SK-N-MC (cell line): ENCODE results near the gene SPTLC2.

ENCODE experiments used
- DNase-seq: peaks from one replicate; pipeline ENCODE4 v3.0.0-alpha.2; 2011; ENCODE audit warnings: low read depth, low spot score
- H3K27ac ChIP-seq: fragments of 200-600 bp; sonication (generic); 2 replicates; pipeline ENCODE4 v1.5.1; 2016; ENCODE audit warnings: mixed run types
- H3K36me3 ChIP-seq: fragments of 200-600 bp; sonication (generic); 2 replicates; pipeline ENCODE4 v1.6.1; 2017; ENCODE audit warnings: antibody characterized with exemption, low read length, mixed read lengths; ENCODE audit not compliant: insufficient read depth
- H3K4me3 ChIP-seq: fragments of 200-600 bp; sonication (generic); 2 replicates; pipeline ENCODE4 v1.5.1; 2016
- H3K9ac ChIP-seq: fragments of 200-600 bp; sonication (generic); 2 replicates; pipeline ENCODE4 v1.8.0; 2017; ENCODE audit warnings: mixed run types, mixed read lengths; ENCODE audit not compliant: insufficient read length
- H3K9me3 ChIP-seq: fragments of 200-600 bp; sonication (generic); 2 replicates; pipeline ENCODE4 v1.6.1; 2017; ENCODE audit warnings: low read depth, mild to moderate bottlenecking, antibody characterized with exemption, low read length, moderate library complexity, mixed read lengths
- EZH2 ChIP-seq: fragments of 200-600 bp; sonication (generic); IDR thresholded peaks from one replicate; pipeline ENCODE4 v1.6.1; 2017; ENCODE audit warnings: antibody characterized with exemption
- FOXP2 ChIP-seq: optimal IDR thresholded peaks from 2 replicates; pipeline ENCODE3; 2011; ENCODE audit warnings: mild to moderate bottlenecking, moderate library complexity; ENCODE audit not compliant: insufficient read depth; ENCODE audit errors: extremely low read length, control extremely low read depth
- POLR2AphosphoS5 ChIP-seq: IDR thresholded peaks from 2 replicates; pipeline ENCODE4 v1.6.1; 2012; ENCODE audit warnings: mild to moderate bottlenecking, low read depth, low read length, borderline replicate concordance

Gene SPTLC2

GRCh38 chr14:77584809-77585208, 31.6 kb downstream of the SPTLC2 start:
- no peak for DNase-seq
- TF ChIP-seq FOXP2, result no peak
- no peak for TF ChIP-seq EZH2
- TF ChIP-seq POLR2AphosphoS5, result no peak
- no peak overlapping the region for H3K9ac ChIP-seq
- no peak overlapping the region for H3K4me3 ChIP-seq
- no peak overlapping the region for H3K27ac ChIP-seq
- no peaks in the 10 kb centered on the region for H3K36me3 ChIP-seq
- no peaks in the 10 kb centered on the region for H3K9me3 ChIP-seq

GRCh38 chr14:77583657-77584056, 32.8 kb downstream of the SPTLC2 start:
- TF ChIP-seq FOXP2 (no peak), EZH2 (no peak), POLR2AphosphoS5 (no peak)
- no peak for DNase-seq
- no peak overlapping the region for H3K27ac ChIP-seq
- no peak overlapping the region for H3K9ac ChIP-seq
- H3K9me3 ChIP-seq, result no peaks in the 10 kb centered on the region
- no peak overlapping the region for H3K4me3 ChIP-seq
- H3K36me3 ChIP-seq, result no peaks in the 10 kb centered on the region

- H3K27ac ChIP-seq, result no peak overlapping the region
- H3K9ac ChIP-seq, result no peak overlapping the region
- TF ChIP-seq FOXP2 (no peak), EZH2 (no peak), POLR2AphosphoS5 (no peak)
- no peak overlapping the region for H3K4me3 ChIP-seq
- no peak for DNase-seq
- H3K36me3 ChIP-seq, result no peaks in the 10 kb centered on the region
- H3K9me3 ChIP-seq, result no peaks in the 10 kb centered on the region
These were observed 33.9 kb downstream of the SPTLC2 start for GRCh38 chr14:77582511-77582910.

- no peaks in the 10 kb centered on the region for H3K9me3 ChIP-seq
- H3K9ac ChIP-seq, result no peak overlapping the region
- peak overlapping the region; percentile 60 for H3K4me3 ChIP-seq
- DNase-seq, result peak; percentile 91
- no peak; the same call in 1 of the 2 replicates for TF ChIP-seq POLR2AphosphoS5
- TF ChIP-seq FOXP2, result peak; percentile 23
- H3K36me3 ChIP-seq, result no peaks in the 10 kb centered on the region
- H3K27ac ChIP-seq, result peak overlapping the region; percentile 58; the same call in 1 of the 2 replicates
These were observed 35.4 kb downstream of the SPTLC2 start for GRCh38 chr14:77580964-77581505.

GRCh38 chr14:77580477-77580876, 36.0 kb downstream of the SPTLC2 start:
- peak overlapping the region; percentile 60 for H3K4me3 ChIP-seq
- peak overlapping the region; percentile 58; the same call in 1 of the 2 replicates for H3K27ac ChIP-seq
- H3K9me3 ChIP-seq, result no peaks in the 10 kb centered on the region
- no peaks in the 10 kb centered on the region for H3K36me3 ChIP-seq
- H3K9ac ChIP-seq, result no peak overlapping the region
- no peak for DNase-seq
- no peak for TF ChIP-seq EZH2
- no peak for TF ChIP-seq FOXP2
- TF ChIP-seq POLR2AphosphoS5, result no peak

- Histone ChIP-seq H3K27ac (no peak overlapping the region), H3K9ac (no peak overlapping the region), H3K4me3 (no peak overlapping the region), H3K36me3 (no peaks in the 10 kb centered on the region), H3K9me3 (no peaks in the 10 kb centered on the region)
- no peak for DNase-seq
- no peak for TF ChIP-seq FOXP2
- TF ChIP-seq EZH2, result no peak
- TF ChIP-seq POLR2AphosphoS5, result no peak
These were observed 36.7 kb downstream of the SPTLC2 start for GRCh38 chr14:77579780-77580179.

- H3K9ac ChIP-seq, result no peak overlapping the region
- no peak for DNase-seq
- H3K27ac ChIP-seq, result no peak overlapping the region
- TF ChIP-seq FOXP2 (no peak), EZH2 (no peak), POLR2AphosphoS5 (no peak)
- H3K4me3 ChIP-seq, result no peak overlapping the region
- 0 out of 2 replicates have a peak, but pooled peaks cover under 1% of the 10 kb centered on the region for H3K36me3 ChIP-seq
- H3K9me3 ChIP-seq, result no peaks in the 10 kb centered on the region
These were observed 37.4 kb downstream of the SPTLC2 start for GRCh38 chr14:77579065-77579464.

- Histone ChIP-seq H3K36me3 (0 out of 2 replicates have a peak, but pooled peaks cover 2% of the 10 kb centered on the region), H3K9me3 (no peaks in the 10 kb centered on the region), H3K9ac (no peak overlapping the region), H3K27ac (no peak overlapping the region), H3K4me3 (no peak overlapping the region)
- no peak for DNase-seq
- no peak for TF ChIP-seq EZH2
- no peak for TF ChIP-seq FOXP2
These were observed 41.9 kb downstream of the SPTLC2 start for GRCh38 chr14:77574446-77575115.

- H3K27ac ChIP-seq, result no peak overlapping the region
- no peaks in the 10 kb centered on the region for H3K9me3 ChIP-seq
- TF ChIP-seq FOXP2 (no peak), POLR2AphosphoS5 (no peak), EZH2 (no peak)
- 0 out of 2 replicates have a peak, but pooled peaks cover 7% of the 10 kb centered on the region for H3K36me3 ChIP-seq
- no peak overlapping the region for H3K9ac ChIP-seq
- no peak for DNase-seq
- no peak overlapping the region for H3K4me3 ChIP-seq
These were observed 42.5 kb downstream of the SPTLC2 start for GRCh38 chr14:77573964-77574363.
